Activated CD8-positive, alpha-beta memory T cell treated with anti-CD3 and anti-CD28 coated beads, Interleukin-2, amount 50 U/mL, for 1 hour (primary cell): ENCODE data around the gene KAZN.
"Not testable (repeated sequence)": the region's sequence is repeated elsewhere in the genome, so short reads cannot be mapped to it uniquely, and the experiment has no call there.

ENCODE experiments used
- DNase-seq: peaks from one replicate; pipeline ENCODE4 v3.0.0-alpha.2; 2020; ENCODE audit errors: extremely low read depth

The KAZN gene

GRCh38 chr1:15135604-15136003 is 537.1 kb downstream of the KAZN start:
- not testable (repeated sequence) for DNase-seq

DNA sequence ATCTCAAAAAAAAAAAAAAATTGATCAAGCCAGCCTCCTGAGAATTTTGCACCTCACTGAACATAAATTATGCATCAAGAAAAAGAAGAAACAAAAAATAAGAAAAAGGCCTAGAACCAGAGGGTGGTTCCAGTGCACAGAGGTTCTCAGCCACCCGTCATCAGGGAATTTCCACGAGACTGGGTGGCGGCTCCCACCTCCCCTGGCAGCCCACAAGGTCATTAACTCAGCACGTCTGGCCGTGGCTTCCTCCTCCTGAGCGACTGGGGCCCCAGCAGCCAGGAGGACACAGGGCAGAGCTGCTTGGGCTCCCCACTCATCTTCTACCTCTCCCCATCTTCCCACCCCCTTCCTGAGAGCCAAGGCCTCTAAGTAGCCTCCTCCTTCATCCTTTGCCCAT is 539.3 kb downstream of the KAZN start:
- DNase-seq = no peak

GRCh38 chr1:15139654-15140350 is 541.3 kb downstream of the KAZN start:
- no peak for DNase-seq

- no peak for DNase-seq
Measured at GRCh38 chr1:15141935-15142539, 543.6 kb downstream of the KAZN start.

DNA sequence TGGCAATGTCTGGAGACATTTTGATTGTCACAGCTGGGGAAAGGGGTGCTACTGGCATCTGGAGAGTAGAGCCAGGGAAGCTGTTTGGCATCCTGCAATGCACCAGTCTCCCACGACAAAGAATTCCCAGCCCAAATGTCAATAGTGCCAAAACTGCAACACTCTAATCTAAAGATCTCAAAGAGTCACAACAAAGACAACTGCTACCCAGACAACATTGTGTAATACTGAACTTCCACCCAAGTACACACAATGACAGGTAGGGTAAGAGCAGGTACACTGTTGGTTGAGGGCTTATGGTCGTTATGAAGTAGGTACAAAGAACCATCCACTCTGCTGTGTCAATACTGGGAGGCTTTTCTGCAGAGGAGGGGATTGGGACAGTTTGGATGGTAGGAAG is 546.8 kb downstream of the KAZN start:
- no peak for DNase-seq

- no peak for DNase-seq
Measured at GRCh38 chr1:15146142-15146680, 547.7 kb downstream of the KAZN start.

GRCh38 chr1:15146971-15147376 is 548.5 kb downstream of the KAZN start:
- no peak for DNase-seq

- DNase-seq = no peak
Measured at GRCh38 chr1:15148004-15148403, 549.5 kb downstream of the KAZN start.

DNA sequence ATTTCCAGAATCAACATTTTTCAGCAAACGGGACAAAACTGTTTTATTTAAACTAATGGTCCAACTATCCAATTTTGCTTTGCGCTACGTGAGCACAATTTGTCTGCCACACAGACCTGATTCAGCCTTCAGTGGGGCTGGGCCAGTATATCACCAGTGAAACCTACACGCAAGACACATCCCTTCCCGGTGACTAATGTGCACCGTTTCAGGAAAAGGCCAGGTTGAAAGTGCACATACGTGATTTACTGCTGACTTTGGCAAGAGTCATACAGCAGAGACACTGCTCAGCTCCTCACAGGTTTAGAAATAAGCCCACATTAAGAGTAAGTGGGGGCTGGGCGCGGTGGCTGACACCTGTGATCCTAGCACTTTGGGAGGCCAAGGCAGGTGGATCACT is 550.0 kb downstream of the KAZN start:
- no peak for DNase-seq

DNA sequence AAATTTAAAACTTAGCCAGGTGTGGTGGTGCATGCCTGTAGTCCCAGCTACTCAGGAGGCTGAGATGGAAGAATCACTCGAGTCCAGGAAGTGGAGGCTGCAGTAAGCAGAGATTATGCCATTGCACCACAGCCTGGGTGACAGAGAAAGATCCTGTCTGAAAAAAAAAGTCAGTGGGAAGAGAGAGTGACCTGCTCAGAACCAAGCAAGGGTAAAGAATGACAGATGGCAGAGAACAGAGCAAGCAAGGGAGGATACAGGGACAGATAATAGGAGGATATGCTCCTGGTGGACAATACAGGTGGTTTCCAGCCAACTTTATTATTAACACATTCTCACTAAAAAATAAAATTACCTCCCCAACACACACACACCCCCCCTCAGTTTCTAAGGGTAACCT is 550.5 kb downstream of the KAZN start:
- no peak for DNase-seq

- DNase-seq = no peak
Measured at GRCh38 chr1:15150376-15150775, 551.9 kb downstream of the KAZN start.

DNA sequence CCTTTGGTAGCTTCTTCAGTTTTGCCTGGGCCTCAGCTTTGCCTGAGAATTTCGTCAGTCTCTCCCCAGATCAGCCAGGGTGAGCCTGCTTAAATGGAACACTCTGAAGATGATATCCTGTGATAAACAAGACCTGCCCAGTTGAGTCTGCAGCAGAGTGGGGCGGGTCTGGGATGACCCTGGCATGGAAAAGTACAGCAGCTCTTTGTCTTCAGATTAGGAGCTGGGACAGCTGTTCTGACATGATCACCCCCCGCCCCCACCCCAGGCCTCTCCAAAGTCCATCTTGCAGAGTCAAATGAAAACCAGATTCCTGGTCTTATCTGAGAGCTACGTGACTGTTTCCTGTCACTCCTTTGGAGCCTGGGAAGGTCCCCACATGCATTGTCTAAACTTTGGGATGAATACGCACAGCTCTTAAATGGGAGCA is 552.9 kb downstream of the KAZN start:
- no peak for DNase-seq

DNA sequence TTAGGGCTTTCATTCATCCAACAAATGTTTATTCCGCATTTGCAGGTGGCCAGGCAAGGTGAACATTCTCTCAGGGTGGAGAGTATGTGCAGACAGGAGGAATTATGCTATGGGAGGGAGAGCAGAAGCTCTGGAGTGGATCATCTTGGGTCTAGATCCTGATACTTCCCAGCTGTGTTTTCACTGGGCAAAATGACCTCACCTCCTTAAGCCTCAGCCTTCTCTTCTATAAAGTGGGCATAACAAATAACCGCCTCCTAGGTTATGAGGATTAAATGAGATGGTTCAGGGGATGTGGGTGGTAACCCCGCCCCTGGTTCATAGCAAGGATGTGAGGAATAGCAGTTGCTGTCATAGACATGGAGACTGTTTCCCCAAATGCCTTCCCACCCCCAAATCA is 553.4 kb downstream of the KAZN start:
- no peak for DNase-seq

GRCh38 chr1:15152318-15153183 is 554.1 kb downstream of the KAZN start:
- no peak for DNase-seq

DNA sequence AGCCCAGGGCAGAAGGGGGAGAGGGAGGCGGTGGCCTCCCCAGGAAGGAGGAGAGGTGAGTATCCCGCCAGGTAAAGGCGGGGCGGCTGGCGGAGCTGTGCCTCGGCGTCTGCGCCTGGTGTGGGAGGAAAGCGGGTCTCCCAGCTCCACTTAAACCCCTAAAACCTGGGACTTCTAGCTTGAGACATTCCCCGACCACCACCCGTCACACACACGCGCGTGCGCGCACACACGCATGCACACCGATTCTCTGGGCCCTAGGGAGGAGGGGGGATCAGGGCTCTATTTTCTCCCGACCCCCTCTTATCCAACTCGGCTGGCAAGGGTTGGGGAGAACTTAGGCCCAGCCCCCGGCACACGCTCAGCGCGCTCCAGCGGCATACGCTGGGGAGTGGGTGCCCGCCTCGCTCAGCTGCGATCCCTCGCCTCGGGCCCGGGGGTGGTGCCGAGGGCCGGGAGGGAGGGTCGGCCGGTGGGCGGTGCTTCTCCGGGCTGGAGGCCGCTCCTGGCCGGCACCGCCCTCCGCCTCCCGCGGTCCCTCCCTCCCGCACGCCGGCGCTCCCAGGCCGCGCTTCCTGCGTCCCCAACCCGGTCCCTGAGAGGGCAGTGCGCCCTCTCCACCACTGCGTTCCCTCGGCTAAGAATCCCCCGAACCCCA is 554.8 kb downstream of the KAZN start, which contains the start of gene TMEM51:
TSS of gene TMEM51 (plus strand) at position 564 of the 658 bp plus-strand sequence. CDS start 61,341 bp downstream, outside the sequence.
- DNase-seq = no peak

DNA sequence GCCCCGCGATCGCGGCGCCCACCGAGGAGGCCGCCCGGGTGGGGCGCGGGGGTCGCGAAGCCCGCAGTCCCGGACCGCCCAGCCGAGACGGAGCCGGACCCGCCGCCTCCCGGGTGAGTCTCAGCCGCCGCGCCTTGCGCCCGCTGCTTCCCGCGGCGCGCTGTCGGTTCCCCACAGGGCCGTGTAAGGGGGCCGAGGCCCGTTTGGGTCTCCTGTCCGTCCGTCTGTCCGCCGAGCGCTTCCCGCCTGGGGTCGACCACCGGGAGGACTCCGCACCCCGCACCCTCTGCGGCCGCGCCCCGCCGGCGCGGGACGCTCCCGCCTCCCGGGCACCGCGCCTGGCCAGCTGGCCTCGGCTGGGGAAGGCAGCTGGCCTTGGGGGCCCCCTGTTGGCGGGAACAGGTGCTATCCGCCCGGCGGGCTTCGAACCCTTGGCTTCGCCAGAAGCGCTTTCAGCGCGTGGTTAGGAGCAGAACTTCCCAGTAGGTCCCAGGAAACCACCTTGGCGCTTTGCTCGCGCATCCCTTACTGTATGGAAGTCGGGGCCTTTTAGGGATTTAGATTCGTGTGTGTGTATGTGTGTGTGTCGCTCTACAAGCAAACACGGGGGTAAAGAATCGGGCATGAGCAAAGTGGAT is 555.5 kb downstream of the KAZN start:
- no peak for DNase-seq

- DNase-seq = no peak
Measured at GRCh38 chr1:15154480-15155036, 556.1 kb downstream of the KAZN start.

DNA sequence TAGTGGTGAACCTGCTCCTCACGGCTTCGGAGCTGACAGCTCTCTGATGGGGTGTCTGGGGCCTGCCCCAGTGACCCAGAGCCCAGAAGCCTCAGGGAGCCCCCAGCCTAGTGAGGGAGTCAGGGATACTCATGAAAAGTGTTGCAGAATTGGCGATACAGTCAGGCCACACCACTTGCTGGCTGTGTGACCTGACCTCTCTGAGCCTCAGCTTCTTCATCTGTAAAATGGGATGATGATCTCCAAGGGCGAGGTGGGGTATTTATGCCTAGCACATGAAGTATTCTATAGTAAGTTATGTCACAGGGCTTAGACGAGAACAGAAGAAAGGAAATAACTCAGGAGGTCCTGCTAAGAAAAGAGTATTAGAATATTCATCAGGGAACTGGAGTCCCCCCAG is 556.7 kb downstream of the KAZN start:
- DNase-seq = no peak

GRCh38 chr1:15155888-15156741 is 557.6 kb downstream of the KAZN start:
- no peak for DNase-seq

GRCh38 chr1:15156807-15157380 is 558.4 kb downstream of the KAZN start:
- no peak for DNase-seq
